BLaER1 (cell line): Measurements from ENCODE around the gene OBP2B.
"Not testable (repeated sequence)": the region's sequence is repeated elsewhere in the genome, so short reads cannot be mapped to it uniquely, and the experiment has no call there.

Experiments
- H3K27ac ChIP-seq: shearing (Covaris generic); formaldehyde crosslinking; 2 replicates; pipeline ENCODE4 v1.8.1; 2022
- H3K27me3 ChIP-seq: shearing (Covaris generic); formaldehyde crosslinking; 2 replicates; pipeline ENCODE4 v1.8.1; 2022
- H3K36me3 ChIP-seq: shearing (Covaris generic); formaldehyde crosslinking; 2 replicates; pipeline ENCODE4 v1.8.1; 2022
- H3K4me1 ChIP-seq: shearing (Covaris generic); formaldehyde crosslinking; 2 replicates; pipeline ENCODE4 v1.8.1; 2022
- H3K4me2 ChIP-seq: shearing (Covaris generic); formaldehyde crosslinking; 2 replicates; pipeline ENCODE4 v1.8.1; 2022
- H3K4me3 ChIP-seq: shearing (Covaris generic); formaldehyde crosslinking; 2 replicates; pipeline ENCODE4 v1.8.1; 2022
- H3K9ac ChIP-seq: shearing (Covaris generic); formaldehyde crosslinking; 2 replicates; pipeline ENCODE4 v1.8.1; 2022
- H3K9me3 ChIP-seq: shearing (Covaris generic); formaldehyde crosslinking; 2 replicates; pipeline ENCODE4 v1.8.1; 2022
- H4K20me1 ChIP-seq: shearing (Covaris generic); formaldehyde crosslinking; 2 replicates; pipeline ENCODE4 v1.8.1; 2022
- Cebpa-rat ChIP-seq: shearing (Covaris generic); IDR thresholded peaks from 2 replicates; pipeline ENCODE4 v1.8.1; 2022

Gene OBP2B

GRCh38 chr9:133238851-133239532 is 29.9 kb upstream of the OBP2B start:
- Histone ChIP-seq H3K4me2 (peak overlapping the region; percentile 68), H3K9ac (no peak overlapping the region), H3K4me1 (peaks cover 50% of the 10 kb centered on the region), H3K27me3 (no peaks in the 10 kb centered on the region), H3K4me3 (peak overlapping the region; percentile 42), H3K27ac (no peak overlapping the region), H4K20me1 (no peaks in the 10 kb centered on the region), H3K9me3 (no peaks in the 10 kb centered on the region), H3K36me3 (no peaks in the 10 kb centered on the region)
- no peak for TF ChIP-seq Cebpa-rat

GRCh38 chr9:133238272-133238850 is 29.3 kb upstream of the OBP2B start:
- Histone ChIP-seq H3K27ac (no peak overlapping the region), H3K4me3 (peak overlapping the region; percentile 42), H3K36me3 (no peaks in the 10 kb centered on the region), H3K27me3 (no peaks in the 10 kb centered on the region), H3K9ac (no peak overlapping the region), H3K4me2 (peak overlapping the region; percentile 68), H4K20me1 (no peaks in the 10 kb centered on the region), H3K4me1 (peaks cover 51% of the 10 kb centered on the region), H3K9me3 (no peaks in the 10 kb centered on the region)
- TF ChIP-seq Cebpa-rat = no peak

DNA sequence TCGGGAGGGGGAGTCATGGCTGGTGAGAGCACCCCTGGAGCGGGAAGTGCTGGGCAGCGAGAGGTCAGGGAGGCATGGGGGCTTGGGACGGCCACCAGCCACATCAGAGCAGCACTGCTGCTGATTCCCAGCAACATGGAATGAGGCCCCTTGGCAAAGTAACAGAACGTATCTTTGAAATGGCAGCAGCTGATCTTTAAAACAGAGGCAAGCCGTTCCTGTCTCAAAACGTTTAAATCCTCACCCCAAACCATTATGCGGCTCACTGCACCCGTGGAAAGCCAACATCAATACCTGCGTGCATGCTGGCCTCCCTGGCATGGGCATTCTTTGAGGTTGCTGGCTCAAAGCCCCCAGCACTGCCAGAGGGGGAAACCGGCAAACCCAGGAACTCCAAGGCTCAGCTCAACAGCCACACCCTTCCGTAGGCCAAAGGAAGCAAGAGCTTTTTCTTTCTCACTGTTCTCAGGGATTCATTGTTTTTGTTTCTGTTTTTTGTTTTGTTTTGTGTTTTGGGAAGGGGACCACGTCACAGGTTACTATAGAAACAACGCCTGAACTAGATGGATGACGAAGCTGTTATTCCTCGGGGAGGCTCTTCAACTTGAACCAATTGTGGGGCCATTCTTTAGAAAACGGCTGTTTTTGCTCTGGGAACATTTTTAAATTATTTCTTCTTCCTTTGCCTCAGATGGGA is 28.1 kb upstream of the OBP2B start:
- Histone ChIP-seq H3K36me3 (no peaks in the 10 kb centered on the region), H3K27ac (peak overlapping the region; percentile 30), H3K27me3 (no peaks in the 10 kb centered on the region), H3K9me3 (no peaks in the 10 kb centered on the region), H4K20me1 (no peaks in the 10 kb centered on the region), H3K4me3 (no peak overlapping the region), H3K9ac (0 out of 2 replicates have a peak overlapping the region, but pooled peaks have one; percentile 2), H3K4me2 (peak overlapping the region; percentile 68), H3K4me1 (peaks cover 51% of the 10 kb centered on the region)
- no peak for TF ChIP-seq Cebpa-rat

DNA sequence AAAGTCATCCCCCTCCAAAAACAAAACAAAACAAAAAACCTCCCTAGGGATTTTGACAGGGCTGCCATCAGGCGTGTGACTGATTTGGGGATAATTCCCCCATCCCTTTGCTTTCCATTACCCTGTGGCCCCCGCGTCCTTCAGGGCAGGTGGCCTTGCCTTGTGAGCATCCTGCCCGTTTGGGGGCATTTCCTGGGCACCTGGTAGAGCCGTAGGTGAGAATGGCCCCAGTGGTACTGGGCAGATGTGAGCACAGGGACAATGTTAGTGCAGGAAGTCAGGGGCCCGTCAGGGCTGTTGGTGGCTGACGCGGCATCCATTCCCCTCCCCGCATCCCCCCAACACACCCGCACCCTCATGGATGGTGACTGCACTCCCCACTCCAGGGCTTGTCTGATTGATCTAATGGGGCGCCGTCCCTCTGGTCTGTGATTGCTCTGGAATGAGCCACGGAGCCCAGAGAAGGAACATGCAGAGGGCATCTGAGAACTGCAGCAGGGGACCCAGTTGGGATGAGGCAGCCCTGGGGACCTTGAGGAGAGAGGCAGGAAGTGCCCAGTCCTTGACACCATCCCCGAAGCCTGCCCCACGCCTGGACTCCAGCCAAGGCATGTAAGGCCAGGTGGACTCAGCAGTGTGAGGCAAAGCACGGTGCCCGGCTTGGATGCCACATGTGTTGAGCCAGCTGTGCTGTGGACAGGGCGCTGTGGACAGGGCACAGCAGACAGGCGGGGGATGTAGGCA is 27.4 kb upstream of the OBP2B start:
- H3K27me3 ChIP-seq, H3K4me3 ChIP-seq, H3K9me3 ChIP-seq, H4K20me1 ChIP-seq, H3K36me3 ChIP-seq: not testable (repeated sequence)
- 0 out of 2 replicates have a peak overlapping the region, but pooled peaks have one; percentile 2 for H3K9ac ChIP-seq
- H3K27ac ChIP-seq = peak overlapping the region; percentile 30
- peaks cover 51% of the 10 kb centered on the region for H3K4me1 ChIP-seq
- H3K4me2 ChIP-seq = peak overlapping the region; percentile 68

GRCh38 chr9:133235549-133236222 is 26.6 kb upstream of the OBP2B start:
- H3K27me3 ChIP-seq = no peaks in the 10 kb centered on the region
- H3K27ac ChIP-seq = no peak overlapping the region
- H4K20me1 ChIP-seq = no peaks in the 10 kb centered on the region
- TF ChIP-seq Cebpa-rat = no peak
- no peaks in the 10 kb centered on the region for H3K9me3 ChIP-seq
- H3K4me3 ChIP-seq = no peak overlapping the region
- H3K4me1 ChIP-seq = peaks cover 51% of the 10 kb centered on the region
- H3K36me3 ChIP-seq = no peaks in the 10 kb centered on the region
- peak overlapping the region; percentile 68 for H3K4me2 ChIP-seq
- no peak overlapping the region for H3K9ac ChIP-seq

DNA sequence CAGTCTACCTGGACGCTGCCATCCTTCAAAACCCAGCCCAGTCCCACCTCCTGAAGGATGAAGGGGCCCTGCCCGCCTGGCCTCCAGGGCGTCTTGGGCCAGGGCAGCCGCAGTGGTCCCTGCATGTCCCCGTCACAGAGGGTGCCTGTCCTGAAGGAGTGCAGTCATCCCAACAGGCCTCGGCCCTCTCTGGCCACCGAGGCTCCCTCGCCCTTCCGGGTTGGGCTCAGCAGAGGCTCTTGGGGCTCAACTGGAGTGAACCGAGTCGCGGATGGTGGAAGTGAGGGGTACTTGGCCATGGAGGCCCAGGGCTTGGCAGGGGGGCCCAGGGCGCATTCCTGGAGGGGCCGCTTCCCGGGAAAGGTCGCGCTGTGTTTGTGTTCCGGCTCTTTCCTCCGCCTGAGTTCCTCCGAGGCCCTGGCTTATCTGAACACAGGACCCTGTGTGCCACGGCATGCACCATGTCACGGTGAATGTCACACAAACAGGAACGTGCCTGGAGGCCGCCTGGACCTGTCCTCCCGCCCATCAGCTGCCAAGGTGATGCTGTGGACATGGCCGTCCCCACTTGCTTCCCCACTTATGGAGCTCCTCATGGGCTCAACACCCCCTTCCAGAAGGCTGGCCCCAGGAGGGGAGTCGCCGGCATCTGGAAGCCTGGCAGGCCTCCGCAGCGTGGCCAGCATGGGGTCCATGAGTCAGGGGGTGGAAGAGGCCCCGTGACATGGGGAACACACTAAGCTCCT is 25.7 kb upstream of the OBP2B start:
- no peaks in the 10 kb centered on the region for H3K27me3 ChIP-seq
- TF ChIP-seq Cebpa-rat = no peak
- H4K20me1 ChIP-seq = no peaks in the 10 kb centered on the region
- H3K36me3 ChIP-seq = no peaks in the 10 kb centered on the region
- H3K9me3 ChIP-seq = no peaks in the 10 kb centered on the region
- no peak overlapping the region for H3K4me3 ChIP-seq
- H3K9ac ChIP-seq = no peak overlapping the region
- H3K4me2 ChIP-seq = no peak overlapping the region
- no peak overlapping the region for H3K27ac ChIP-seq
- H3K4me1 ChIP-seq = peaks cover 51% of the 10 kb centered on the region

GRCh38 chr9:133233681-133234432 is 24.8 kb upstream of the OBP2B start:
- peaks cover 44% of the 10 kb centered on the region for H3K4me1 ChIP-seq
- H3K36me3 ChIP-seq = no peaks in the 10 kb centered on the region
- H3K4me3 ChIP-seq = no peak overlapping the region
- H4K20me1 ChIP-seq = no peaks in the 10 kb centered on the region
- no peak overlapping the region for H3K27ac ChIP-seq
- H3K27me3 ChIP-seq = no peaks in the 10 kb centered on the region
- TF ChIP-seq Cebpa-rat = no peak
- H3K9ac ChIP-seq = no peak overlapping the region
- H3K4me2 ChIP-seq = no peak overlapping the region
- no peaks in the 10 kb centered on the region for H3K9me3 ChIP-seq

GRCh38 chr9:133231934-133232568 is 23.0 kb upstream of the OBP2B start:
- H3K4me1 ChIP-seq = peaks cover 44% of the 10 kb centered on the region
- H4K20me1 ChIP-seq, H3K9me3 ChIP-seq, H3K9ac ChIP-seq, H3K27me3 ChIP-seq, H3K4me2 ChIP-seq, H3K4me3 ChIP-seq, H3K36me3 ChIP-seq, H3K27ac ChIP-seq: not testable (repeated sequence)

DNA sequence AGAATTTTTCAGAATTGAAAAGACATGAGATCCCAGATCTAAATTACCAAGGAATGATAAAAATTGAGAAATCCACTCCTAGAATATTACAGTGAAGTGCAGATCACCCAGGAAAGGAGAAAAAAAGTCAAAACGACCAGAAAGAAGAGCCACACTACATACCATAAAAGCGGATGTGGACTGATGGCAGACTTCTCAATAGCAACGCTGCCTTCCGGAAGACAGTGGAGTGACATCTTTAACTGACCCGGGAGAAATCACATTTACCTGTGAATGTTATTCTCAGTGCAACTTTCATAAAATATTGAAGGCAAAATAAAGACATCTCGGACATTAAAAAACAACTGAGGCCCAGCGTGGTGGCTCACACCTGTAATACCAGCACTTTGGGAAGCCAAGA is 21.5 kb upstream of the OBP2B start:
- H3K27ac ChIP-seq, H4K20me1 ChIP-seq, H3K36me3 ChIP-seq: not testable (repeated sequence)

More for the DNA sequence above, 21.5 kb upstream of the OBP2B start:
- not testable (repeated sequence) for H3K27me3 ChIP-seq, H3K4me2 ChIP-seq, H3K4me3 ChIP-seq, H3K9me3 ChIP-seq, H3K9ac ChIP-seq
- peaks cover 44% of the 10 kb centered on the region for H3K4me1 ChIP-seq
